B cell (primary cell): Measurements from ENCODE around the gene ZMIZ1. TPM values are rescaled to one million over a fixed set of nuclear protein-coding genes. Genes with fewer than 3 reads are reported as not detected.
"Not testable (repeated sequence)": the region's sequence is repeated elsewhere in the genome, so short reads cannot be mapped to it uniquely, and the experiment has no call there.

ENCODE experiments used
- ATAC-seq: fragments of 200-7000 bp; cut with Tn5 transposase; one replicate; pipeline ENCODE4 v1.10.0; 2021; ENCODE audit warnings: low read depth, mild to moderate bottlenecking, moderate number of reproducible peaks, moderate library complexity
- CTCF ChIA-PET: fragments of 350-600 bp; sonication (Branson Sonifier 250); formaldehyde crosslinking; loops from one replicate; lab custom pipeline; 2021; ENCODE audit warnings: antibody characterized with exemption, inconsistent platforms; lab: Charles Lee
- POLR2A ChIA-PET: fragments of 350-600 bp; sonication (Branson Sonifier 250); formaldehyde crosslinking; loops from one replicate; lab custom pipeline; 2021; ENCODE audit warnings: antibody characterized with exemption; lab: Charles Lee
- DNase-seq: peaks from one replicate; pipeline ENCODE4 v3.0.0; 2013
- H2AFZ ChIP-seq: 2 replicates; pipeline ENCODE4 v1.6.1; 2012; ENCODE audit warnings: mild to moderate bottlenecking, low read depth, low read length; ENCODE audit not compliant: insufficient read depth, poor library complexity, severe bottlenecking
- H3K27ac ChIP-seq, 2 donors: 1 replicate in 1 of 2; 2 replicates in 1 of 2; pipeline ENCODE4 v1.5.1; 2012 to 2013; ENCODE audit warnings: low read length in 2 of 2, mild to moderate bottlenecking in 2 of 2, moderate library complexity in 1 of 2
- H3K27me3 ChIP-seq, 4 experiments: fragments of 200-600 bp in 1 of 4; sonication (generic) in 1 of 4; replicated peaks in 1 of 4; 1 replicate in 2 of 4; 2 replicates in 2 of 4; pipeline versions ENCODE4 v1.6.1 to v1.7.0; 2013 to 2016; ENCODE audit warnings: low read length in 3 of 4, mild to moderate bottlenecking in 2 of 4, mixed read lengths in 1 of 4, moderate library complexity in 1 of 4; ENCODE audit not compliant: insufficient read depth in 4 of 4, control insufficient read depth in 3 of 4; ENCODE audit errors: control extremely low read depth in 1 of 4
- H3K36me3 ChIP-seq, 2 experiments: replicated peaks in 1 of 2; 1 replicate in 1 of 2; 2 replicates in 1 of 2; pipeline versions ENCODE4 v1.6.1 to v1.7.1; 2013; ENCODE audit warnings: low read length in 1 of 2; ENCODE audit not compliant: insufficient read depth in 2 of 2, control insufficient read depth in 1 of 2; ENCODE audit errors: control extremely low read depth in 1 of 2, extremely low read depth in 1 of 2
- H3K4me1 ChIP-seq, 2 donors: fragments of 200-600 bp in 1 of 2; sonication (generic) in 1 of 2; 1 replicate in 1 of 2; 2 replicates in 1 of 2; pipeline versions ENCODE4 v1.5.1 to v1.6.1; 2013 to 2017; ENCODE audit warnings: low read length in 2 of 2; ENCODE audit not compliant: control insufficient read depth in 2 of 2, insufficient read depth in 2 of 2
- H3K4me2 ChIP-seq: replicated peaks from 2 replicates; pipeline ENCODE3; 2012; ENCODE audit warnings: mild to moderate bottlenecking, low read depth, low read length; ENCODE audit not compliant: poor library complexity, severe bottlenecking
- H3K4me3 ChIP-seq, 5 experiments: fragments of 200-600 bp in 1 of 5; sonication (generic) in 1 of 5; 1 replicate in 3 of 5; 2 replicates in 2 of 5; pipeline versions ENCODE4 v1.5.1 to v1.7.0; 2011 to 2016; ENCODE audit warnings: low read length in 4 of 5, mild to moderate bottlenecking in 4 of 5, low read depth in 2 of 5, control low read depth in 1 of 5, moderate library complexity in 1 of 5; ENCODE audit not compliant: insufficient read depth in 1 of 5; ENCODE audit errors: control extremely low read depth in 1 of 5, extremely low read depth in 1 of 5
- H3K79me2 ChIP-seq: fragments of 200-600 bp; sonication (generic); one replicate; pipeline ENCODE4 v1.6.0; 2016; ENCODE audit warnings: low read length; ENCODE audit not compliant: control insufficient read depth, insufficient read depth
- H3K9ac ChIP-seq: fragments of 200-600 bp; sonication (generic); 2 replicates; pipeline ENCODE4 v1.6.1; 2017; ENCODE audit warnings: mild to moderate bottlenecking, low read length, moderate library complexity
- H3K9me3 ChIP-seq, 3 donors: one replicate each; pipeline versions ENCODE4 v1.6.1 to v1.7.1; 2013; ENCODE audit warnings: low read length in 2 of 3; ENCODE audit not compliant: control insufficient read depth in 2 of 3, insufficient read depth in 1 of 3; ENCODE audit errors: control extremely low read depth in 1 of 3
- H4K20me1 ChIP-seq: 2 replicates; pipeline ENCODE4 v1.6.0; 2012; ENCODE audit warnings: mild to moderate bottlenecking, low read length; ENCODE audit not compliant: insufficient read depth, control insufficient read depth, poor library complexity, severe bottlenecking
- H3K27ac Mint-ChIP-seq: one replicate; pipeline ENCODE4 v1.8.0; 2021; ENCODE audit warnings: mixed read lengths
- H3K27me3 Mint-ChIP-seq: one replicate; pipeline ENCODE4 v1.8.0; 2021; ENCODE audit warnings: mixed read lengths
- H3K4me1 Mint-ChIP-seq: one replicate; pipeline ENCODE4 v1.8.0; 2021; ENCODE audit warnings: mixed read lengths
- H3K4me3 Mint-ChIP-seq: one replicate; pipeline ENCODE4 v1.8.0; 2021; ENCODE audit warnings: mixed read lengths
- H3K9me3 Mint-ChIP-seq: one replicate; pipeline ENCODE4 v1.8.0; 2022; ENCODE audit warnings: mixed read lengths; ENCODE audit not compliant: insufficient read depth
- EZH2 ChIP-seq: IDR thresholded peaks from 2 replicates; pipeline ENCODE4 v1.6.1; 2012; ENCODE audit warnings: borderline replicate concordance, low read depth, mild to moderate bottlenecking, moderate library complexity, low read length; ENCODE audit not compliant: insufficient read depth, poor library complexity, severe bottlenecking
- WGBS: methylation state at CpG from one replicate; pipeline ENCODE4 v1.1.5; 2013; ENCODE audit warnings: missing lambda C conversion rate; ENCODE audit not compliant: insufficient coverage; 5-methylcytosine and 5-hydroxymethylcytosine counted together
- intact Hi-C: fragments of 100-400 bp; cut with micrococcal nuclease; formaldehyde crosslinking; loops from one replicate; pipeline ENCODE4 v1.10.0; 2022
- polyA plus RNA-seq: library from polyadenylated mRNA; depleted of rRNA; stranded (reverse); fragments of >200 nt; gene quantifications from 2 replicates; pipeline ENCODE4 v1.2.3, GENCODE V29; 2012
- total RNA-seq, 2 donors: library from RNA; stranded (reverse); fragments of 120-200 nt in 1 of 2; gene quantifications; 1 replicate in 1 of 2; 2 replicates in 1 of 2; pipeline versions ENCODE4 v1.2.3 to v1.2.4, GENCODE V29; 2013 to 2022
- TF ChIP-seq, protein P1 (sequence below): fragments of 200-600 bp; IDR thresholded peaks from one replicate; pipeline ENCODE4 v1.8.0; 2022; ENCODE audit warnings: antibody characterized with exemption, mild to moderate bottlenecking

ZMIZ1 gene
- total and polyA plus RNA-seq, 2 donors (not counting 1 experiment from before 2014, with no cell fraction given), result 14.3 to 64.9 TPM

DNA sequence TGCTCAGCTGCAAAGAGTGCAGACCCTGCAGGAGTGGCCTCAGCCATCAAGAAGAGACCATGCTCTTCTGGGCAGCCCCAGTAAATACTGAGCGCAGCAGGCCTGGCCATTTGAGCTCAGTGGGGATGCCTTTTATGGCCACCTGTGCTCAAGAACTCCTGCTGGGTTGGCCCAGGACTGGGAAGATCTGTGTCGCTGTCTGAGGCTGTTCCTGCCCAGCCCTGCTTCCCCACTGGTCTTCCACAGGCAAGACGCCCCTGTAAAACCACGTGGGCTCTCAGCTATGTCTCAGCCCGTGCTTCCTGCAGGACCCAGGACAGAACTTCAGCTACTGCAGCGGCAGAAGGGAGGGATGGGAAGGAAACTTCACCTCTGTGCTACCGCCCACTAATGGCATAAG, 268.0 kb downstream of the ZMIZ1 start:
- H3K9me3 ChIP-seq, result peaks cover 0 to 2% (median 0%) of the 10 kb centered on the region in 3 donors
- 70% methylated on average over 5 of the region's 7 CpGs for WGBS
- intact Hi-C loops, result no loop called here
- Mint-ChIP-seq H3K4me3 (no peak overlapping the region), H3K27me3 (no peaks in the 10 kb centered on the region), H3K27ac (no peak overlapping the region), H3K9me3 (no peaks in the 10 kb centered on the region), H3K4me1 (peaks cover 10% of the 10 kb centered on the region)
- TF ChIP-seq, protein P1, sequence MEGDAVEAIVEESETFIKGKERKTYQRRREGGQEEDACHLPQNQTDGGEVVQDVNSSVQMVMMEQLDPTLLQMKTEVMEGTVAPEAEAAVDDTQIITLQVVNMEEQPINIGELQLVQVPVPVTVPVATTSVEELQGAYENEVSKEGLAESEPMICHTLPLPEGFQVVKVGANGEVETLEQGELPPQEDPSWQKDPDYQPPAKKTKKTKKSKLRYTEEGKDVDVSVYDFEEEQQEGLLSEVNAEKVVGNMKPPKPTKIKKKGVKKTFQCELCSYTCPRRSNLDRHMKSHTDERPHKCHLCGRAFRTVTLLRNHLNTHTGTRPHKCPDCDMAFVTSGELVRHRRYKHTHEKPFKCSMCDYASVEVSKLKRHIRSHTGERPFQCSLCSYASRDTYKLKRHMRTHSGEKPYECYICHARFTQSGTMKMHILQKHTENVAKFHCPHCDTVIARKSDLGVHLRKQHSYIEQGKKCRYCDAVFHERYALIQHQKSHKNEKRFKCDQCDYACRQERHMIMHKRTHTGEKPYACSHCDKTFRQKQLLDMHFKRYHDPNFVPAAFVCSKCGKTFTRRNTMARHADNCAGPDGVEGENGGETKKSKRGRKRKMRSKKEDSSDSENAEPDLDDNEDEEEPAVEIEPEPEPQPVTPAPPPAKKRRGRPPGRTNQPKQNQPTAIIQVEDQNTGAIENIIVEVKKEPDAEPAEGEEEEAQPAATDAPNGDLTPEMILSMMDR, result no peak
- no peak for TF ChIP-seq EZH2
- peaks cover 4 to 5% of the 10 kb centered on the region in 2 donors for H3K4me1 ChIP-seq
- H2AFZ ChIP-seq, result no peak overlapping the region
- H3K79me2 ChIP-seq, result no peaks in the 10 kb centered on the region
- no peak overlapping the region for H3K4me2 ChIP-seq
- H3K36me3 ChIP-seq, result no peaks in the 10 kb centered on the region
- H3K4me3 ChIP-seq, result no peak overlapping the region
- H3K27ac ChIP-seq, result no peak overlapping the region
- DNase-seq, result no peak
- ATAC-seq, result no peak
- ChIA-PET CTCF (interaction anchor here (1.1 kb wide), 1 partner anchor 10 kb away, joined by 3 read pairs; the partner anchor contains the start of gene PPIF), POLR2A (interaction anchor here (1.1 kb wide), 1 partner anchor 14 kb away, joined by 3 read pairs; no protein-coding TSS in a partner anchor)
- no peaks in the 10 kb centered on the region for H3K27me3 ChIP-seq
- H3K9ac ChIP-seq, result no peak overlapping the region
- no peaks in the 10 kb centered on the region for H4K20me1 ChIP-seq

DNA sequence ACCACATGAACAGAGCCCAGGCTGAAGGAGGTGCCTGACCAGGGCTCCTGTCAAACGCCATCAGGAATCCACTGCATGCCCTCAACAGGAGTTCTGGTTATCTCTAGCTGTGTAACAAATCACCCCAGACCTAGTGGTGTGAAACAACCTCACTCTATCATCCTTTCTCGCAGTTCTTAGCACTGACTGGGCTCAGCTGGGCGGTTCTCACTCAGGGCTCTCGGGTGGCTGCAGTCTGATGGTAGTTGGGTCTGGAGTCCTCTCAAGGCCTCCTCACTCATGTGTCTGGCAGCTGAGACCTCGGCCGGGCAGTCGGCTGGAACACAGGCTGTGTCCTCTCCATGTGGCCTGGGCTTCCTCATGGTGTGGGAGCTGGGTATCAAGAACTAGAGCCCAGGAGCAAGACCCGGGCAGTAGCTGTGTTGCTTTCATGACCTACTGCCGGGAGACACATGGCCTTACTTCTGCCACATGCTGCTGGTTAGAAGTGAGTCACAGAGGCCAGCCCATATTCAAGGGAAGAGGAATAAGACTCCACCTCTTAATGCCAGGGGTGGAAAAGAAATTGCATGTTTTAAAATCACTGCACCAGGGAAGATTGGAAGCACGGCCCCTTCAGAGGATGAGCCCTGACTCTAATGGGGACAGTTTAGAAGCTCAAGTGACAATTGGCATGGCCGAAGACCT, 269.2 kb downstream of the ZMIZ1 start:
- H3K4me1 Mint-ChIP-seq, H3K27me3 ChIP-seq, DNase-seq, H3K9ac ChIP-seq, H3K27me3 Mint-ChIP-seq, H3K9me3 Mint-ChIP-seq, H2AFZ ChIP-seq, H3K9me3 ChIP-seq, H3K4me2 ChIP-seq, intact Hi-C loops, H4K20me1 ChIP-seq, H3K27ac ChIP-seq, H3K36me3 ChIP-seq, H3K4me1 ChIP-seq, H3K4me3 Mint-ChIP-seq, ATAC-seq, H3K4me3 ChIP-seq, H3K27ac Mint-ChIP-seq, H3K79me2 ChIP-seq: not testable (repeated sequence)
- CTCF ChIA-PET, result interaction anchor here (0.5 kb wide), 1 partner anchor 37 kb away, joined by 3 read pairs; no protein-coding TSS in a partner anchor
- POLR2A ChIA-PET, result interaction anchor here (1.1 kb wide), 1 partner anchor 15 kb away, joined by 3 read pairs; no protein-coding TSS in a partner anchor
- WGBS, result 100% methylated on average over 1 of the region's 11 CpGs
